ENCODE measurements around the gene ABCA8.

DNA sequence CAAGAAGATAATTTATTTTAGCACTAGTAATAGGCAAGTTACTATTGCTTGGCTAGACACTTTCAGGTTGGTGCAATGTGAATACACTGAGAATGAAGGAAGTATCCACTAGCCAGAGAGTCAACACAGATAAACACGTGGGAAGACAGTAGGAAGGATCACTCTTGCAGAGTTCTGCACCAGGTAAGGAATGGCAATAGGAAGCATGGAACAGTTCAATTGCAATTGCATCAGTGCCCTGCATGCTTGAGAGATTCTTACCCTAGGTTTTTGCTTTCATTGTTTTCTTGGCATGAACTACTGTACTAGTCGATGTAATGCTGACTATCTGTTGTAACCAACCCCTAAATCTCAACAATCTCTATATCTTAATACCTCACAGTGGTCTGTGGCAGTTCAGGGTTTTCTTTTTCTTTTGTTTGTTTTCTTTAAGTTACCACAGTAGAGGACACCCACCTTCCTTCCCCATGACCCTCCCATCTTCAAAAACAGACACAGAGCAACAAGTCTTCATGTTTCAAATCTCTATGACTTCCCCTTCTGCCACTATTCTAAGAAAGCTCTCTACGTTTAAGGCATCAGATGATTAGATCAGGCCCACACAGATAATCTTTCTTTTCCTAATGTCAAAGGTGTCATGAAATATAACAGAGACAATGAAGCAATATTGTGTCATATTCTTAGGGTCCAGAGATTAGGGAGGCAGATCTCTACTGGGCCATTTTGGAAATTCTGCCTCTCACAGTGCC lies 18.1 kb upstream of the ABCA8 start:
- no peak for TF ChIP-seq POLR2A (IDR thresholded peaks at IDR 0.05)
- TF ChIP-seq, protein P1, sequence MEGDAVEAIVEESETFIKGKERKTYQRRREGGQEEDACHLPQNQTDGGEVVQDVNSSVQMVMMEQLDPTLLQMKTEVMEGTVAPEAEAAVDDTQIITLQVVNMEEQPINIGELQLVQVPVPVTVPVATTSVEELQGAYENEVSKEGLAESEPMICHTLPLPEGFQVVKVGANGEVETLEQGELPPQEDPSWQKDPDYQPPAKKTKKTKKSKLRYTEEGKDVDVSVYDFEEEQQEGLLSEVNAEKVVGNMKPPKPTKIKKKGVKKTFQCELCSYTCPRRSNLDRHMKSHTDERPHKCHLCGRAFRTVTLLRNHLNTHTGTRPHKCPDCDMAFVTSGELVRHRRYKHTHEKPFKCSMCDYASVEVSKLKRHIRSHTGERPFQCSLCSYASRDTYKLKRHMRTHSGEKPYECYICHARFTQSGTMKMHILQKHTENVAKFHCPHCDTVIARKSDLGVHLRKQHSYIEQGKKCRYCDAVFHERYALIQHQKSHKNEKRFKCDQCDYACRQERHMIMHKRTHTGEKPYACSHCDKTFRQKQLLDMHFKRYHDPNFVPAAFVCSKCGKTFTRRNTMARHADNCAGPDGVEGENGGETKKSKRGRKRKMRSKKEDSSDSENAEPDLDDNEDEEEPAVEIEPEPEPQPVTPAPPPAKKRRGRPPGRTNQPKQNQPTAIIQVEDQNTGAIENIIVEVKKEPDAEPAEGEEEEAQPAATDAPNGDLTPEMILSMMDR (IDR thresholded peaks at IDR 0.05) = no peak

All from heart left ventricle (tissue), 13 donors.